Measurements from ENCODE around the gene WDR82. TPM values are rescaled to one million over a fixed set of nuclear protein-coding genes. Genes with fewer than 3 reads are reported as not detected.

The WDR82 gene
- total RNA-seq, 1 donor from 2014 or later, result 49.2 TPM

DNA sequence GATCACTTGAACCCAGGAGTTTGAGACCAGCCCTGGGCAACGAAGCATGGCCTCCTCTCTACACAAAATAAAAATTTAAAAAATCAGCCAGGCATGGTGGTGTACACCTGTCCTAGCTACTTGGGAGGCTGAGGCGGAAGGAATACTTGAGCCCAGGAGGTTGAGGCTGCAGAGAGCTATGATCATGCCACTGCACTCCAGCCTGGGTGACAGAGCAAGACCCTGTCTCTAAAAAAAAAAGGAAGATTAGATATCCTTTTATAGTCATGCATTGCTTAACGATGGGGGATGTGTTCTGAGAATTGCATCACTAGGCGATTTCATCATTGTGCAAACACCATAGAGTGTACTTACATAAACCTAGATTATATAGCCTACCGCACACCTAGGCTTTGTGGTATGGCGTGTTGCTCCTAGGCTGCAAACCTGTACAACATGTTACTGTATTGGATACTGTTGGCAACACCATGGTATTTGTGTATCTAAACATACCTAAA lies 67.9 kb downstream of the WDR82 start:
- Histone ChIP-seq H3K79me2 (ENCODE audit: low read depth) (no peaks in the 10 kb centered on the region), H3K9me3 (ENCODE audit: low read depth) (no peaks in the 10 kb centered on the region), H3K4me2 (no peak overlapping the region), H3K27me3 (no peaks in the 10 kb centered on the region), H3K27ac (no peak overlapping the region), H3K36me3 (peaks cover 10% of the 10 kb centered on the region), H3K4me3 (no peak overlapping the region), H3K9ac (no peak overlapping the region), H3K4me1 (no peaks in the 10 kb centered on the region), H2AFZ (replicated peaks) (no peak overlapping the region), H3F3A (ENCODE audit: low read depth) (no peaks in the 10 kb centered on the region), H4K20me1 (ENCODE audit: low read depth) (no peaks in the 10 kb centered on the region)
- Mint-ChIP-seq H3K36me3 (peaks cover 51% of the 10 kb centered on the region), H3K27me3 (ENCODE audit: insufficient read depth, low read depth) (peaks cover 3% of the 10 kb centered on the region), H3K27ac (no peak overlapping the region), H3K4me3 (no peak overlapping the region), H3K4me1 (no peaks in the 10 kb centered on the region), H3K9me3 (no peaks in the 10 kb centered on the region)
- no peak for DNase-seq (ENCODE audit: low spot score)
- no peak for TF ChIP-seq EZH2phosphoT487 (IDR thresholded peaks at IDR 0.05)
- TF ChIP-seq, protein P1, sequence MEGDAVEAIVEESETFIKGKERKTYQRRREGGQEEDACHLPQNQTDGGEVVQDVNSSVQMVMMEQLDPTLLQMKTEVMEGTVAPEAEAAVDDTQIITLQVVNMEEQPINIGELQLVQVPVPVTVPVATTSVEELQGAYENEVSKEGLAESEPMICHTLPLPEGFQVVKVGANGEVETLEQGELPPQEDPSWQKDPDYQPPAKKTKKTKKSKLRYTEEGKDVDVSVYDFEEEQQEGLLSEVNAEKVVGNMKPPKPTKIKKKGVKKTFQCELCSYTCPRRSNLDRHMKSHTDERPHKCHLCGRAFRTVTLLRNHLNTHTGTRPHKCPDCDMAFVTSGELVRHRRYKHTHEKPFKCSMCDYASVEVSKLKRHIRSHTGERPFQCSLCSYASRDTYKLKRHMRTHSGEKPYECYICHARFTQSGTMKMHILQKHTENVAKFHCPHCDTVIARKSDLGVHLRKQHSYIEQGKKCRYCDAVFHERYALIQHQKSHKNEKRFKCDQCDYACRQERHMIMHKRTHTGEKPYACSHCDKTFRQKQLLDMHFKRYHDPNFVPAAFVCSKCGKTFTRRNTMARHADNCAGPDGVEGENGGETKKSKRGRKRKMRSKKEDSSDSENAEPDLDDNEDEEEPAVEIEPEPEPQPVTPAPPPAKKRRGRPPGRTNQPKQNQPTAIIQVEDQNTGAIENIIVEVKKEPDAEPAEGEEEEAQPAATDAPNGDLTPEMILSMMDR (IDR thresholded peaks at IDR 0.05), result no peak
- TF ChIP-seq EZH2 (IDR thresholded peaks at IDR 0.05), result no peak

DNA sequence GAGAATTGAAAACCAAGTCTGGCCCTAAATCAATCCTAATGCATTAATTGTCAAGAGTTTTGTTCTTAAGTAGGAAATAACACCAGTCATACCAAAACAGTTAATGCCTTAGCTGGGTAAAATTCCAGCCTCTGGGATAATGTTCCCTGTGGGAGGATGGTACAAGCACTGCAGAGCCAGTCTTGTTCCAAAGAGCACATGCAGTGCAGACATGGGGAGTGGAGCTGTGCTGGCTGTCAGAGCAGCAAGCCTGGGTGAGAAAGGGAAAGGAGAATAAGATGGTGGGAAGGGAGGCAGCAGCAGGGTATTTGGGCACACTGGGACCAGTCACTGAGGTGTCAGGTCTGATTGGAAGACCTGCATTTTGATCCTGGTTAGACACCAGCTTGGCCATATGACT lies 68.4 kb downstream of the WDR82 start:
- no peaks in the 10 kb centered on the region for H3K9me3 Mint-ChIP-seq
- peaks cover 14% of the 10 kb centered on the region for H3K36me3 ChIP-seq
- peaks cover 48% of the 10 kb centered on the region for H3K36me3 Mint-ChIP-seq

DNA sequence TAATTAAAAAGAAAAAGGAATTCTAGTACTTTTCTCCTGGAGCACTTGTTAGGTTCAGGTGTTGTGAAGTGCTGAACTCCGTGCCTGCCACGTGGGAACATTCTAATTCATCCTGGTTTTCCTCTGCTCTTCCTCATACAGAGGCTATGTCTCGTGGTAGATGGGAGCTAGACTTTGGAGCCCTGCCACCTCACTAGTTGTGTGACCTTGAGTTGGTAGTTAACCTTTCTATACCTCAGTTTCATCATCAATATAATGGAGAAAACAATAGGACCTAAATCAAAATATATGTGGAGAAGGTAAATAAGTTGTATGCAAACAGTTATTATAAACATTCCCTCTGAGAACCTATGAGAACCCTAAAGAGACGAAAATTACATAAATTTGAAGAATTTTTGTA lies 69.9 kb downstream of the WDR82 start:
- no peak for TF ChIP-seq EZH2phosphoT487 (IDR thresholded peaks at IDR 0.05)
- TF ChIP-seq, protein P1 (IDR thresholded peaks at IDR 0.05), result no peak
- TF ChIP-seq EZH2 (IDR thresholded peaks at IDR 0.05), result no peak
- no peak overlapping the region for H3K27ac Mint-ChIP-seq
- Histone ChIP-seq H3K36me3 (peaks cover 14% of the 10 kb centered on the region), H2AFZ (replicated peaks) (no peak overlapping the region), H3K9me3 (ENCODE audit: low read depth) (no peaks in the 10 kb centered on the region), H3K4me1 (no peaks in the 10 kb centered on the region), H3K27me3 (no peaks in the 10 kb centered on the region), H3K4me3 (no peak overlapping the region), H4K20me1 (ENCODE audit: low read depth) (no peaks in the 10 kb centered on the region), H3K4me2 (no peak overlapping the region), H3K79me2 (ENCODE audit: low read depth) (no peaks in the 10 kb centered on the region), H3K27ac (no peak overlapping the region), H3K9ac (no peak overlapping the region), H3F3A (ENCODE audit: low read depth) (no peaks in the 10 kb centered on the region)
- no peak overlapping the region for H3K4me3 Mint-ChIP-seq
- H3K4me1 Mint-ChIP-seq, result no peaks in the 10 kb centered on the region
- peaks cover 48% of the 10 kb centered on the region for H3K36me3 Mint-ChIP-seq
- DNase-seq (ENCODE audit: low spot score), result no peak
- no peaks in the 10 kb centered on the region for H3K27me3 Mint-ChIP-seq (ENCODE audit: insufficient read depth, low read depth)
- no peaks in the 10 kb centered on the region for H3K9me3 Mint-ChIP-seq

More for the DNA sequence above, 68.4 kb downstream of the WDR82 start:
- no peak overlapping the region for H2AFZ ChIP-seq (replicated peaks)
- Mint-ChIP-seq H3K27me3 (ENCODE audit: insufficient read depth, low read depth) (peaks cover 3% of the 10 kb centered on the region), H3K4me3 (no peak overlapping the region), H3K27ac (no peak overlapping the region), H3K4me1 (no peaks in the 10 kb centered on the region)
- no peaks in the 10 kb centered on the region for H3K9me3 ChIP-seq (ENCODE audit: low read depth)
- H4K20me1 ChIP-seq (ENCODE audit: low read depth), result no peaks in the 10 kb centered on the region
- DNase-seq (ENCODE audit: low spot score), result no peak
- no peaks in the 10 kb centered on the region for H3F3A ChIP-seq (ENCODE audit: low read depth)
- H3K9ac ChIP-seq, result no peak overlapping the region
- no peaks in the 10 kb centered on the region for H3K27me3 ChIP-seq
- TF ChIP-seq, protein P1 (IDR thresholded peaks at IDR 0.05), result no peak
- no peak for TF ChIP-seq EZH2phosphoT487 (IDR thresholded peaks at IDR 0.05)
- TF ChIP-seq EZH2 (IDR thresholded peaks at IDR 0.05), result no peak
- no peak overlapping the region for H3K4me3 ChIP-seq
- H3K4me1 ChIP-seq, result no peaks in the 10 kb centered on the region
- H3K4me2 ChIP-seq, result no peak overlapping the region
- H3K27ac ChIP-seq, result no peak overlapping the region
- no peaks in the 10 kb centered on the region for H3K79me2 ChIP-seq (ENCODE audit: low read depth)

Data from neural progenitor cell (in vitro differentiated cells).